Astrocyte (in vitro differentiated cells and primary cell): ENCODE results near the gene SART3. TPM values are rescaled to one million over a fixed set of nuclear protein-coding genes. Genes with fewer than 3 reads are reported as not detected.

Experiments used
- DNase-seq: peaks from one replicate; pipeline ENCODE4 v3.0.0-alpha.2; 2010; ENCODE audit warnings: low read depth
- FAIRE-seq: peaks from 2 replicates; lab custom pipeline; 2011; peaks lifted over from hg19 to GRCh38; lab: Jason Lieb, UNC
- H2AFZ ChIP-seq: 2 replicates; pipeline ENCODE4 v1.6.0; 2012; ENCODE audit warnings: low read depth, low read length, inconsistent platforms
- H3K27ac ChIP-seq: 2 replicates; pipeline ENCODE4 v1.5.1; 2011; ENCODE audit warnings: low read depth, low read length, inconsistent platforms
- H3K27me3 ChIP-seq: 2 replicates; pipeline ENCODE4 v1.6.0; 2011; ENCODE audit warnings: low read length, inconsistent platforms; ENCODE audit not compliant: insufficient read depth
- H3K36me3 ChIP-seq: 2 replicates; pipeline ENCODE4 v1.5.1; 2011; ENCODE audit warnings: low read length, inconsistent platforms; ENCODE audit not compliant: insufficient read depth
- H3K4me1 ChIP-seq: 2 replicates; pipeline ENCODE4 v1.5.1; 2011; ENCODE audit warnings: low read length, inconsistent platforms; ENCODE audit not compliant: insufficient read depth
- H3K4me2 ChIP-seq: 2 replicates; pipeline ENCODE4 v1.6.0; 2012; ENCODE audit warnings: low read length, inconsistent platforms
- H3K4me3 ChIP-seq: 2 replicates; pipeline ENCODE4 v1.5.1; 2011; ENCODE audit warnings: low read depth, mild to moderate bottlenecking, low read length, inconsistent platforms; ENCODE audit not compliant: insufficient read depth
- H3K79me2 ChIP-seq: 2 replicates; pipeline ENCODE4 v1.6.0; 2012; ENCODE audit warnings: mild to moderate bottlenecking, low read length, inconsistent platforms; ENCODE audit not compliant: insufficient read depth
- H3K9ac ChIP-seq: 2 replicates; pipeline ENCODE4 v1.6.0; 2012; ENCODE audit warnings: mild to moderate bottlenecking, low read length, inconsistent platforms
- H3K9me3 ChIP-seq: 2 replicates; pipeline ENCODE4 v1.5.1; 2012; ENCODE audit warnings: low read depth, mild to moderate bottlenecking, low read length, inconsistent platforms; ENCODE audit not compliant: insufficient read depth
- H4K20me1 ChIP-seq: 2 replicates; pipeline ENCODE4 v1.6.0; 2012; ENCODE audit warnings: low read length, inconsistent platforms; ENCODE audit not compliant: insufficient read depth
- H3K27ac Mint-ChIP-seq: one replicate; pipeline ENCODE4 v1.8.0; 2021; ENCODE audit warnings: mild to moderate bottlenecking, mixed read lengths; ENCODE audit not compliant: unreplicated experiment
- H3K27me3 Mint-ChIP-seq: one replicate; pipeline ENCODE4 v1.8.0; 2021; ENCODE audit warnings: low read depth, mixed read lengths; ENCODE audit not compliant: unreplicated experiment
- H3K36me3 Mint-ChIP-seq: one replicate; pipeline ENCODE4 v1.8.0; 2021; ENCODE audit warnings: low read depth, mixed read lengths; ENCODE audit not compliant: unreplicated experiment
- H3K4me1 Mint-ChIP-seq: one replicate; pipeline ENCODE4 v1.8.0; 2021; ENCODE audit warnings: low read depth, mixed read lengths; ENCODE audit not compliant: unreplicated experiment
- H3K4me3 Mint-ChIP-seq: one replicate; pipeline ENCODE4 v1.8.0; 2021; ENCODE audit warnings: mild to moderate bottlenecking, moderate library complexity, mixed read lengths; ENCODE audit not compliant: unreplicated experiment
- H3K9me3 Mint-ChIP-seq: one replicate; pipeline ENCODE4 v1.8.0; 2021; ENCODE audit warnings: mild to moderate bottlenecking, mixed read lengths; ENCODE audit not compliant: unreplicated experiment
- CTCF ChIP-seq: IDR thresholded peaks from 2 replicates; pipeline ENCODE4 v1.5.1; 2011; ENCODE audit warnings: low read depth, mild to moderate bottlenecking, inconsistent platforms, low read length, moderate library complexity; ENCODE audit not compliant: insufficient read depth
- EZH2 ChIP-seq: IDR thresholded peaks from 2 replicates; pipeline ENCODE4 v1.6.1; 2012; ENCODE audit warnings: mild to moderate bottlenecking, low read length, inconsistent platforms; ENCODE audit not compliant: insufficient read depth
- total RNA-seq: library from RNA; stranded (reverse); gene quantifications from 2 replicates; pipeline ENCODE4 v1.2.1, GENCODE V29; 2021

Gene SART3
- total RNA-seq, 1 donor from 2014 or later, result 48.4 TPM

- Mint-ChIP-seq H3K4me1 (no peaks in the 10 kb centered on the region), H3K4me3 (no peak overlapping the region), H3K27ac (no peak overlapping the region), H3K27me3 (no peaks in the 10 kb centered on the region), H3K9me3 (no peaks in the 10 kb centered on the region), H3K36me3 (no peaks in the 10 kb centered on the region)
- TF ChIP-seq CTCF (no peak), EZH2 (no peak)
- Histone ChIP-seq H3K4me2 (no peak overlapping the region), H4K20me1 (peaks cover under 1% of the 10 kb centered on the region), H3K79me2 (peaks cover 4% of the 10 kb centered on the region), H3K4me1 (peaks cover 6% of the 10 kb centered on the region), H3K27ac (no peak overlapping the region), H3K4me3 (no peak overlapping the region), H3K27me3 (no peaks in the 10 kb centered on the region), H3K36me3 (no peaks in the 10 kb centered on the region), H2AFZ (no peak overlapping the region), H3K9me3 (no peaks in the 10 kb centered on the region), H3K9ac (no peak overlapping the region)
- DNase-seq (no peak), FAIRE-seq (no peak)
Measured at GRCh38 chr12:108510836-108511235, 50.1 kb downstream of the SART3 start.

- Histone ChIP-seq H3K4me1 (peaks cover 3% of the 10 kb centered on the region), H3K9me3 (no peaks in the 10 kb centered on the region), H3K4me2 (no peak overlapping the region), H2AFZ (no peak overlapping the region), H4K20me1 (no peaks in the 10 kb centered on the region), H3K36me3 (no peaks in the 10 kb centered on the region), H3K79me2 (no peaks in the 10 kb centered on the region), H3K27me3 (no peaks in the 10 kb centered on the region), H3K27ac (no peak overlapping the region), H3K4me3 (no peak overlapping the region), H3K9ac (no peak overlapping the region)
- Mint-ChIP-seq H3K27me3 (no peaks in the 10 kb centered on the region), H3K36me3 (no peaks in the 10 kb centered on the region), H3K9me3 (no peaks in the 10 kb centered on the region), H3K27ac (no peak overlapping the region), H3K4me3 (no peak overlapping the region), H3K4me1 (no peaks in the 10 kb centered on the region)
- no peak for TF ChIP-seq CTCF
- no peak for DNase-seq
- no peak for FAIRE-seq
Measured at GRCh38 chr12:108509806-108510205, 51.2 kb downstream of the SART3 start.

- Histone ChIP-seq H3K4me1 (peaks cover 3% of the 10 kb centered on the region), H3K4me2 (no peak overlapping the region), H2AFZ (no peak overlapping the region), H3K9ac (no peak overlapping the region), H3K27me3 (no peaks in the 10 kb centered on the region), H3K79me2 (no peaks in the 10 kb centered on the region), H3K9me3 (peaks cover 3% of the 10 kb centered on the region), H3K36me3 (no peaks in the 10 kb centered on the region), H3K4me3 (no peak overlapping the region), H4K20me1 (no peaks in the 10 kb centered on the region), H3K27ac (no peak overlapping the region)
- Mint-ChIP-seq H3K27me3 (no peaks in the 10 kb centered on the region), H3K36me3 (no peaks in the 10 kb centered on the region), H3K4me1 (no peaks in the 10 kb centered on the region), H3K4me3 (no peak overlapping the region), H3K27ac (no peak overlapping the region), H3K9me3 (peaks cover 10% of the 10 kb centered on the region)
- no peak for DNase-seq
- TF ChIP-seq CTCF (no peak), EZH2 (no peak)
- FAIRE-seq, result no peak
Measured at GRCh38 chr12:108507971-108508642, 52.9 kb downstream of the SART3 start.
